Prostate gland (tissue), 2 donors: ENCODE results near the gene ALK. TPM values are rescaled to one million over a fixed set of nuclear protein-coding genes. Genes with fewer than 3 reads are reported as not detected.

Experiments used
- DNase-seq: peaks from one replicate; pipeline ENCODE4 v3.0.0-alpha.2; 2019; ENCODE audit warnings: low spot score
- H3K27ac ChIP-seq, 2 donors: fragments of 200-600 bp; sonication (generic); 2 replicates each; pipeline ENCODE4 v1.5.1; 2017 to 2019
- H3K27me3 ChIP-seq: fragments of 200-600 bp; sonication (generic); replicated peaks from 2 replicates; pipeline ENCODE4 v1.5.1; 2019; ENCODE audit not compliant: insufficient read depth
- H3K36me3 ChIP-seq, 2 donors: fragments of 200-600 bp; sonication (generic); 1 replicate in 1 of 2; 2 replicates in 1 of 2; pipeline versions ENCODE4 v1.5.1 to v1.8.1; 2017 to 2019
- H3K4me1 ChIP-seq: fragments of 200-600 bp; sonication (generic); replicated peaks from 2 replicates; pipeline ENCODE4 v1.5.1; 2019
- H3K4me3 ChIP-seq, 2 donors: fragments of 200-600 bp; sonication (generic); 2 replicates each; pipeline ENCODE4 v1.5.1; 2017 to 2019
- H3K9me3 ChIP-seq: fragments of 200-600 bp; sonication (generic); 2 replicates; pipeline ENCODE4 v1.5.1; 2017
- POLR2A ChIP-seq: fragments of 450-650 bp; IDR thresholded peaks from one replicate; pipeline ENCODE4 v1.6.1; 2016; ENCODE audit warnings: antibody characterized with exemption, mild to moderate bottlenecking
- POLR2AphosphoS5 ChIP-seq: sonication (generic); formaldehyde crosslinking; IDR thresholded peaks from one replicate; pipeline ENCODE4 v1.6.1; 2017; ENCODE audit warnings: antibody characterized with exemption
- WGBS: methylation state at CpG from one replicate; pipeline ENCODE4 v1.1.5; 2018; 5-methylcytosine and 5-hydroxymethylcytosine counted together
- intact Hi-C: fragments of 100-400 bp; cut with DNase I; formaldehyde crosslinking; loops from one replicate; pipeline ENCODE4 v1.14.2; 2022
- total RNA-seq, 2 donors: library from RNA; depleted of rRNA; stranded (reverse); fragments of >200 nt; gene quantifications; one replicate each; pipeline ENCODE4 v1.1.0, GENCODE V29; 2016
- TF ChIP-seq, protein P1 (sequence below), 4 experiments: fragments of 200-600 bp in 2 of 4; fragments of 450-650 bp in 2 of 4; sonication (generic) in 2 of 4; IDR thresholded peaks; 1 replicate in 3 of 4; 2 replicates in 1 of 4; pipeline ENCODE4 v1.5.1; 2016 to 2019; ENCODE audit warnings: antibody characterized with exemption in 4 of 4, mild to moderate bottlenecking in 2 of 4, moderate library complexity in 2 of 4

The ALK gene
- total RNA-seq, 2 donors from 2014 or later: 0.14 to 1.2 TPM

DNA sequence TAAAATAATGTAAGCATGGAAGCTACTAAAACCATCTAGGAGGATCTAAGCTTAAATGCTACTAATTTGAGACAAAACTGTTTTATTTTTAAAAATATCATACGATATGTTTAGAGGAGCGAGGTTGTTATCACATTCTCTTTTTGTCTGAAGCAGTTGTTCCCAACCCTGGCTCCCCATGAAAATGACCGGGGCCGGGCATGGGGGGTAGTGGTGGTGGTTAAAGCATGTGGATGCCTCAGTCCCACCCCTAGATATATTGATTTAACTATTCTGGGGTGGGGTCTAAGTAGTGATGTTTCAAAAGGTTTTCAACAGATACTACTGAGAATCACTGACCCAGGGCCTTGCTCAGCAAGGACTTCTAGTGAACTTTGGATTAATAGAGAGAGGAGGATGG, 359.8 kb downstream of the ALK start:
- no peak overlapping the region for H3K27ac ChIP-seq
- no peaks in the 10 kb centered on the region for H3K4me1 ChIP-seq
- H3K9me3 ChIP-seq: no peaks in the 10 kb centered on the region
- TF ChIP-seq POLR2A: no peak
- TF ChIP-seq POLR2AphosphoS5: no peak
- TF ChIP-seq, protein P1, sequence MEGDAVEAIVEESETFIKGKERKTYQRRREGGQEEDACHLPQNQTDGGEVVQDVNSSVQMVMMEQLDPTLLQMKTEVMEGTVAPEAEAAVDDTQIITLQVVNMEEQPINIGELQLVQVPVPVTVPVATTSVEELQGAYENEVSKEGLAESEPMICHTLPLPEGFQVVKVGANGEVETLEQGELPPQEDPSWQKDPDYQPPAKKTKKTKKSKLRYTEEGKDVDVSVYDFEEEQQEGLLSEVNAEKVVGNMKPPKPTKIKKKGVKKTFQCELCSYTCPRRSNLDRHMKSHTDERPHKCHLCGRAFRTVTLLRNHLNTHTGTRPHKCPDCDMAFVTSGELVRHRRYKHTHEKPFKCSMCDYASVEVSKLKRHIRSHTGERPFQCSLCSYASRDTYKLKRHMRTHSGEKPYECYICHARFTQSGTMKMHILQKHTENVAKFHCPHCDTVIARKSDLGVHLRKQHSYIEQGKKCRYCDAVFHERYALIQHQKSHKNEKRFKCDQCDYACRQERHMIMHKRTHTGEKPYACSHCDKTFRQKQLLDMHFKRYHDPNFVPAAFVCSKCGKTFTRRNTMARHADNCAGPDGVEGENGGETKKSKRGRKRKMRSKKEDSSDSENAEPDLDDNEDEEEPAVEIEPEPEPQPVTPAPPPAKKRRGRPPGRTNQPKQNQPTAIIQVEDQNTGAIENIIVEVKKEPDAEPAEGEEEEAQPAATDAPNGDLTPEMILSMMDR (IDR thresholded peaks at IDR 0.05): no peak
- H3K36me3 ChIP-seq: no peaks in the 10 kb centered on the region
- no peak for DNase-seq
- 97% methylated on average over 4 of the region's 4 CpGs for WGBS
- no peaks in the 10 kb centered on the region for H3K27me3 ChIP-seq
- intact Hi-C loops: no loop called here
- no peak overlapping the region for H3K4me3 ChIP-seq

DNA sequence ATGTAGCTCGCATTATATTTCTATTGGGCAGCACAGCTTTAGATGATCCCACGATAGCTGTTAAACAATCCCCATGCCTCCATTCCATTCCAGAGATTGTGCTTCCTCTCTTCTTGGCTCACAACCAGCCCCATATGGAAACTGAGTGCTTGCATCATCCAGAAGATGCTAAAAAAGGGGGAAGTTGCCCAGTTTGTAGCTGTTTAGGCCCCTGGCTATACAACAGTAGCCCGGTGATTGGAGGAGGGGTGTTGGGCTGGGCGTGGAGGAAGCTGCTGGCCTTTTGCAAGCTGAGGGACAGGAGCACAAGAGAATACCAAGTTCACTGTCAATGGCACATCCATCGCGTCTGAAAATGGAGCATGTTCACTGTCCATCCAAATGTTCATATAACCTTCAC, 360.2 kb downstream of the ALK start:
- DNase-seq: no peak
- Histone ChIP-seq H3K27ac (no peak overlapping the region), H3K4me1 (no peaks in the 10 kb centered on the region), H3K36me3 (no peaks in the 10 kb centered on the region), H3K9me3 (no peaks in the 10 kb centered on the region), H3K27me3 (no peaks in the 10 kb centered on the region), H3K4me3 (no peak overlapping the region)
- intact Hi-C loops: no loop called here
- 93% methylated on average over 6 of the region's 6 CpGs for whole genome bisulfite sequencing
- TF ChIP-seq POLR2AphosphoS5: no peak
- TF ChIP-seq, protein P1 (IDR thresholded peaks at IDR 0.05): no peak
- no peak for TF ChIP-seq POLR2A

DNA sequence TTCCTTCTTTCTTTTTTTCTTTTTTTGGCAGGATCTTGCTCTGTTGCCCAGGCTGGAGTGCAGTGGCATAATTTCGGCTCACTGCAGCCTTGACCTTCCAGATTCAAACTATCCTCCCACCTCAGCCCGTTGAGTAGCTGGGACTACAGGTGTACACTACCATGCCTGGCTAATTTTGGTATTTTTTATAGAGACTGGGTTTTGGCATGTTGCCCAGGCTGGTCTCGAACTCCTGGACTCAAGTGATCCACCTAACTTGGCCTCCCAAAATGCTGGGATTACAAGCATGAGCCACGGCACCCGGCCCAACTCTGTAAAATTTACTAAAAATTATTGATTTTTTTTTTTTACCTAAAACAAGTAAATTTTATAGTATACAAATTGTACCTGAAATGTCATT, 360.8 kb downstream of the ALK start:
- H3K4me1 ChIP-seq: no peaks in the 10 kb centered on the region
- H3K27me3 ChIP-seq: no peaks in the 10 kb centered on the region
- intact Hi-C loops: no loop called here
- no peak overlapping the region for H3K27ac ChIP-seq
- no peak for DNase-seq
- 75% methylated on average over 5 of the region's 5 CpGs for WGBS
- TF ChIP-seq POLR2AphosphoS5 (no peak), POLR2A (no peak)
- TF ChIP-seq, protein P1 (IDR thresholded peaks at IDR 0.05): no peak
- H3K36me3 ChIP-seq: no peaks in the 10 kb centered on the region
- no peak overlapping the region for H3K4me3 ChIP-seq
- no peaks in the 10 kb centered on the region for H3K9me3 ChIP-seq

DNA sequence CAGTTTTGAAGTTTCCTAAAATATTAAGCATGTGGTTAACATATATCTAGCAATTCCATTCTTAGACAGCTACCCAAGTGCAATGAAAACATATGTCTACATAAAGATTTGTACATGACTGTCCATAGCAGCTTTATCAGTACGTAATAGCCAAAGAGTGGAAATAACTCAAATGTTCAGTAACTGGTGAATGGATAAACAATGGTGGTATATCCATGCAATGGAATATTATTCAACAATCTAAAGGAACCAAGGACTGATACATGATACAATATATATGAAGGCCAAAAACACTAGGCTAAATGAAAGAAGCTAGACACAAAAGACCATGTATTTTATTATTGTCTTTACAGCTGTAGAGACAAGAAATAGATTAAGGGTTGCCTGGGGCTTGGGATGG, 361.4 kb downstream of the ALK start:
- Histone ChIP-seq H3K36me3 (no peaks in the 10 kb centered on the region), H3K9me3 (no peaks in the 10 kb centered on the region), H3K27me3 (no peaks in the 10 kb centered on the region), H3K4me3 (no peak overlapping the region), H3K27ac (no peak overlapping the region), H3K4me1 (no peaks in the 10 kb centered on the region)
- WGBS: 94% methylated on average over 1 of the region's 1 CpG
- intact Hi-C loops: no loop called here
- TF ChIP-seq, protein P1 (IDR thresholded peaks at IDR 0.05): no peak
- no peak for TF ChIP-seq POLR2A
- DNase-seq: no peak

DNA sequence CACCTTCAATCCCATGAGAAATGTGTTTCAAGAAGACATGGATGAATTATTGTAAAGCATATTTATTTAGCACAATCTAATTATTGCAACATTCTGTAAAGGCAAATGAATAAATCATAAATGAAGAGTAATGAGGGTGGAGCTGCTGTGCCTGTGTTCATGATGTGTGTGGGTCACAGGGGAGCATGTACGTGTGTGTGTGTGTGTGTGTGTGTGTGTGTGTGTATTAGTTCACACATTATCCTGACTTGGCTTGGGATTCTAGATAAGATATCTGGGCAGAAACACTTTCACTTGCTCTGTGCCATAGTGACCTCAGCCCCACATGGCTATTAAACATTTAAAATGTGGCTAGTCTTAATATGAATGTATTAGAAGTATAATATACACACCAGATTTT, 361.8 kb downstream of the ALK start:
- no peak for DNase-seq
- Histone ChIP-seq H3K27me3 (no peaks in the 10 kb centered on the region), H3K36me3 (no peaks in the 10 kb centered on the region), H3K4me3 (no peak overlapping the region), H3K4me1 (no peaks in the 10 kb centered on the region), H3K27ac (no peak overlapping the region), H3K9me3 (no peaks in the 10 kb centered on the region)
- intact Hi-C loops: no loop called here
- TF ChIP-seq POLR2AphosphoS5: no peak
- TF ChIP-seq, protein P1 (IDR thresholded peaks at IDR 0.05): no peak
- TF ChIP-seq POLR2A: no peak
- 61% methylated on average over 1 of the region's 1 CpG for WGBS
